ENCODE data around the gene ADAMTS2. TPM values are rescaled to one million over a fixed set of nuclear protein-coding genes. Genes with fewer than 3 reads are reported as not detected.

ADAMTS2 gene
- total and polyA plus RNA-seq, 2 of the 8 experiments (the other 6 are each of a cell fraction or from before 2014, with no cell fraction given): 6.6 to 7.3 TPM

DNA sequence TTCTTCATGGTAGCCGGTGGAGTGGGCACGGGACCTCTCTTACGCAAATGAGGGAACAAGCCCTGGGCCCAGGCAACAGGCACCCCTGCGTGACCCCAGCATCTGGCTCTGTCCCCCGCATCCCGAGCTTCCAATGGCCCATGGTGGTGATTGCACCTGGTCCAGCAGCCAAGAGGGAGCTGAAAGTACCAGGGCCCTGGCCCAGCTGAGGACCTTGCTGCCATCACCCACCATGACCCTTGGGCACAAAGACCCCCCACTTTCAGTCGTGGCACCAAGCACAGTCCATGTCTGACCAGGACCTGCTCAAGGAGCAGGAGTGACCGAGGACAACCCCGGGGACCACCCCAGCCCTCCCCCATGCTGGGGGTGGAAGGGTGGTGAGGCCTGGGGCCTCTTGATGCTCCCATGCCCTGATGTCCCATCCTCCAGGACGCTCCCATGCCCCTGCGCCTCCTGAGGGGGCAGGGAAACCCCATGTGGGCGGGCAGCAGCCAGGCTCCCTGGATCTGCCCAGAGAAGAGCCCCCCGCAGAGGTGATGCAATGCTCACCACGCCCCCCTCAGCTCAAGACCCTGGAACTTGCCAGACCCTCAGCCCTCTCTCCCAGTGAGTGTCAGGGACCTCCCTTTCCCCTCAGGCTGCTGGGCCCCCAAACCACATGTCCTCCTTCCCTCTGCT is 123.9 kb downstream of the ADAMTS2 start (continued):
- TF ChIP-seq FOSL1 (IDR thresholded peaks at IDR 0.05; ENCODE audit: insufficient read depth, low read depth, low read length) (no peak), MAX (IDR thresholded peaks at IDR 0.05) (no peak), BACH1 (IDR thresholded peaks at IDR 0.05; ENCODE audit: low read length) (no peak), TCF12 (IDR thresholded peaks at IDR 0.05; ENCODE audit: low read depth, low read length) (no peak), CHD1 (IDR thresholded peaks at IDR 0.05; ENCODE audit: low read depth, low read length) (no peak), GABPA (IDR thresholded peaks at IDR 0.05; ENCODE audit: borderline replicate concordance, insufficient read depth, low read length) (no peak)
